WI38 (cell line): ENCODE measurements around the gene MITF.

Experiments
- H3K4me3 ChIP-seq: 2 replicates; pipeline ENCODE4 v1.5.1; 2011; ENCODE audit warnings: low read depth, mild to moderate bottlenecking, control low read depth, low read length
- TF ChIP-seq, protein P1 (sequence below): IDR thresholded peaks from 2 replicates; pipeline ENCODE4 v1.5.1; 2012; ENCODE audit warnings: low read depth, mild to moderate bottlenecking, control low read depth, low read length

The MITF gene

GRCh38 chr3:69809076-69809835, 70.0 kb downstream of the MITF start:
- no peak overlapping the region for H3K4me3 ChIP-seq
- TF ChIP-seq, protein P1, sequence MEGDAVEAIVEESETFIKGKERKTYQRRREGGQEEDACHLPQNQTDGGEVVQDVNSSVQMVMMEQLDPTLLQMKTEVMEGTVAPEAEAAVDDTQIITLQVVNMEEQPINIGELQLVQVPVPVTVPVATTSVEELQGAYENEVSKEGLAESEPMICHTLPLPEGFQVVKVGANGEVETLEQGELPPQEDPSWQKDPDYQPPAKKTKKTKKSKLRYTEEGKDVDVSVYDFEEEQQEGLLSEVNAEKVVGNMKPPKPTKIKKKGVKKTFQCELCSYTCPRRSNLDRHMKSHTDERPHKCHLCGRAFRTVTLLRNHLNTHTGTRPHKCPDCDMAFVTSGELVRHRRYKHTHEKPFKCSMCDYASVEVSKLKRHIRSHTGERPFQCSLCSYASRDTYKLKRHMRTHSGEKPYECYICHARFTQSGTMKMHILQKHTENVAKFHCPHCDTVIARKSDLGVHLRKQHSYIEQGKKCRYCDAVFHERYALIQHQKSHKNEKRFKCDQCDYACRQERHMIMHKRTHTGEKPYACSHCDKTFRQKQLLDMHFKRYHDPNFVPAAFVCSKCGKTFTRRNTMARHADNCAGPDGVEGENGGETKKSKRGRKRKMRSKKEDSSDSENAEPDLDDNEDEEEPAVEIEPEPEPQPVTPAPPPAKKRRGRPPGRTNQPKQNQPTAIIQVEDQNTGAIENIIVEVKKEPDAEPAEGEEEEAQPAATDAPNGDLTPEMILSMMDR = no peak

GRCh38 chr3:69811452-69812401, 72.5 kb downstream of the MITF start:
- H3K4me3 ChIP-seq = no peak overlapping the region
- TF ChIP-seq, protein P1 = no peak

DNA sequence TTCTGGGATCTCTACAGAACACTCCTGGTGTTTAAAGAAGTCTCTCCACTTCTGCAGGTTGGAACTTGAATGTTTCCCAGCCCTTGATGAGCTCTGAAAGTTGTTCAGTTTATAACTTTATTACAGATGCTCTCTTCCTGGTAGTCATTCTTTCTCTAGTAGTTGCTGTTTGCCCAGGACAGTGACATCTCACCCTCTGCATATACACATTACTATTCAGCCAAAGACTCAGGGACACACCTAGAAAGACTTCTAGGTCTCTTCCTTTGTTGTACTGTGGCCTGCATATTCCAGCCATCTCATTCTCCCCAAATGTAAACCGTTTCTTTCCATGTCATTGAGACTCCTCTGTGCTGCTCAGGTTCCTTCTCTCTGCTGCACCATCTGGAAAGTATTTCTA, 76.7 kb downstream of the MITF start:
- H3K4me3 ChIP-seq = no peak overlapping the region
- TF ChIP-seq, protein P1 = no peak

DNA sequence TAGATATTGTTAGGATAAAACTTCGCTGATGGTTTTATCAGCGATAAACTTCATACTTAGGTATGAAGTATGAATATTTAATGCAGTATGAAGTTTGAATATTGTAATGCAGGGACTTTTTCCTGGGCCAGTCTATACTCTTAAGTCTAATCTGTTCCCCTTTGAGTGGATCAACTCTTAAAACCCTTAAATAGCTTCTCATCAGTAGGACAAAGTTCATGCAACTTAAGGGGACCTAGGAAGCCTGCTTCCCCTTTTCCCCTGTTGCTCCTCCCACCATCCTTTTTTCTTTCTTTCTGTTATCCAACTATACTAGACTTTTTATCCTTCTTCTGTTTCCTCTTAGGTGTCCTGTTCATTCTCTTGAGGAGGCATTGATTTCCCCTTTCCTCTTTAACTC, 78.7 kb downstream of the MITF start:
- TF ChIP-seq, protein P1 = no peak
- no peak overlapping the region for H3K4me3 ChIP-seq

DNA sequence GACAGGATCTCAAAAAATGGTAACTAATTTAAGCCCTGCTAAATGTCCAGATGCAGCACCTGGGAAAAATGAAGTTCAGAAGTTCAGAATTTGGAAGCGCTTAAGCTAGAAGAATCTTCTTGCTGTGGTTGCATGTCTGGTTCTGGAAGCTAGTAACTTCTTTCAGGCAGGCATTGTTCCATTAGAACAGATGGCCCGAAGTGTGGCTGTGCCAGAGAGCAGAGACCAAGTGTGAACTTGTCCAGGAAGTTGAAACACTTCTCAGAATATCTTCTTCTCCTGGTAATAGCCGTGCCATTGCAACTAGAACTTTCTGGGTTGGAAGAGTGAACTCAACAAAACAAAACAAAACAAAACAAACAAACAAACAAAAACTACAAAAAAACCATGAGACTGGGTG, 80.0 kb downstream of the MITF start:
- TF ChIP-seq, protein P1 = no peak
- H3K4me3 ChIP-seq = no peak overlapping the region

DNA sequence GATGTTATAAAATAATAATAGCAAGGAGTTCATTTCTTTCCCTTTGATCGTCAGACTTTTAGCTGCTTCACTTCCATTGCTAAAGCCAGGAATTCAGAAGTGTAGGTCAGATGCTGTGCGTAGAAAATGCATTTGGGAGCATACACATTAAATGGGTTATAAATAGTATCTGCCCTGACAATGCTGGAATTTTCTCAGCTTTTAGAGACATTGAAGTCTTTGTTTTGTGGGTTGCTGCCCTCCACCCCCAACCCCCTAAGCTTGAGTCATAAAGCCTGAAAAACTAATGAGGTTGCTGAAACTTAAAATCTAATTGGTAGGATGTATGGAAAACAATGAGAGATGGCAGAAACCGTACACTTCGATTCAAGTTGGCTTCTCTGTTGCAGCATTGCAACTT, 81.9 kb downstream of the MITF start:
- no peak overlapping the region for H3K4me3 ChIP-seq
- TF ChIP-seq, protein P1 = no peak

DNA sequence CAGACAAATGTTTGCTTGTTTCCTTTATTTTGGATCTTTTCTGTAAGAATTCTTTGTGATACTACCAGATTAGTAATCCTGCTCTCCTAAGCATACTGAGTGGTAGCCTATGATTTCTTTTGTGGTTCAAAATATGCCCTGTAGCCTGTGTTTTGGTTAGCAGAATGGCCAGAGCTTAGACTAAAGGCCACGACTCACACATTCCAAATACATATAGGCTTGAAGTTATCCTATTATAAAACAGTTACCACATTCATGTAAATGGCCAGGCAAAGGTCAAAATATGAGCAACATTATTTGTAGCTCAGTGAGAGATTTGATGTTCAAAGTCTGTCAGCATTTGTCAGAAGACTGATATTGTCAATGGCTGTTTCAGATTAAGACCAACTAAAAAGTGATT, 84.5 kb downstream of the MITF start:
- TF ChIP-seq, protein P1 = no peak
- no peak overlapping the region for H3K4me3 ChIP-seq
